BJ (cell line): ENCODE measurements around the gene AP2M1. TPM values are rescaled to one million over a fixed set of nuclear protein-coding genes. Genes with fewer than 3 reads are reported as not detected.

Source experiments
- CTCF ChIA-PET: fragments of 350-600 bp; formaldehyde crosslinking; extraction: SDS; loops from one replicate; lab custom pipeline; 2021; ENCODE audit warnings: antibody characterized with exemption, inconsistent platforms; lab: Yijun Ruan, JAX
- POLR2A ChIA-PET: fragments of 300-600 bp; sonication (Branson Sonifier 250); formaldehyde crosslinking; extraction: SDS; loops from one replicate; lab custom pipeline; 2021; ENCODE audit warnings: antibody characterized with exemption; lab: Charles Lee
- DNase-seq: peaks from one replicate; pipeline ENCODE4 v3.0.0-alpha.2; 2011; ENCODE audit warnings: low read depth
- H3K27me3 ChIP-seq: 2 replicates; pipeline ENCODE4 v1.6.0; 2011; ENCODE audit warnings: low read length; ENCODE audit not compliant: control insufficient read depth, insufficient read depth
- H3K36me3 ChIP-seq: 2 replicates; pipeline ENCODE4 v1.5.1; 2011; ENCODE audit warnings: low read length; ENCODE audit not compliant: control insufficient read depth, insufficient read depth
- H3K4me3 ChIP-seq: 2 replicates; pipeline ENCODE4 v1.5.1; 2011; ENCODE audit warnings: low read depth, mild to moderate bottlenecking, control low read depth, low read length
- CTCF ChIP-seq: IDR thresholded peaks from 2 replicates; pipeline ENCODE4 v1.5.1; 2011; ENCODE audit warnings: low read depth, mild to moderate bottlenecking, control low read depth, inconsistent platforms, low read length, moderate library complexity; ENCODE audit not compliant: insufficient read depth
- polyA plus RNA-seq: library from polyadenylated mRNA; depleted of rRNA; stranded (reverse); fragments of >200 nt; gene quantifications from 2 replicates; pipeline ENCODE4 v1.2.3, GENCODE V29; 2011

AP2M1 gene
- polyA plus RNA-seq, 1 experiment = 1,761 TPM

- ChIA-PET CTCF (no interaction called here), POLR2A (interaction anchor here (0.6 to 1.2 kb wide), 3 partner anchors 8 to 152 kb away, joined by 5 to 20 read pairs (median 12); no protein-coding TSS in a partner anchor)
- no peak for TF ChIP-seq CTCF
- Histone ChIP-seq H3K36me3 (peaks cover 56% of the 10 kb centered on the region), H3K27me3 (no peaks in the 10 kb centered on the region), H3K4me3 (no peak overlapping the region)
- DNase-seq = no peak
Observed at GRCh38 chr3:184184546-184185230, 10.0 kb downstream of the AP2M1 start.

GRCh38 chr3:184185461-184186183 lies 11.0 kb downstream of the AP2M1 start:
- ChIA-PET CTCF (interaction anchor here (0.7 to 1.6 kb wide), 3 partner anchors 9 to 42 kb away, joined by 3 to 8 read pairs (median 5); no protein-coding TSS in a partner anchor), POLR2A (interaction anchor here (1.0 to 1.2 kb wide), 2 partner anchors 9 to 13 kb away, joined by 9 to 20 read pairs; no protein-coding TSS in a partner anchor)
- H3K4me3 ChIP-seq = peak overlapping the region; percentile 89
- peaks cover 52% of the 10 kb centered on the region for H3K36me3 ChIP-seq
- DNase-seq = peak; percentile 95
- no peak for TF ChIP-seq CTCF
- no peaks in the 10 kb centered on the region for H3K27me3 ChIP-seq

- CTCF ChIA-PET = interaction anchor here (0.6 to 1.6 kb wide), 6 partner anchors 10 to 281 kb away, joined by 3 to 8 read pairs (median 4); partner anchors contain the start of gene EEF1AKMT4
- no peak for DNase-seq
- H3K4me3 ChIP-seq = peak within 1 kb of the TSS; percentile 89
- peaks cover 49% of the 10 kb centered on the region for H3K36me3 ChIP-seq
- POLR2A ChIA-PET = interaction anchor here (0.8 to 1.2 kb wide), 3 partner anchors 9 to 12 kb away, joined by 4 to 20 read pairs (median 9); no protein-coding TSS in a partner anchor
- TF ChIP-seq CTCF = no peak
- no peaks in the 10 kb centered on the region for H3K27me3 ChIP-seq
Observed at GRCh38 chr3:184186184-184186901, 11.7 kb downstream of the AP2M1 start, which contains the start of gene ABCF3. Gene ABCF3 (plus strand): TSS chr3:184186199. CDS start chr3:184186208, 9 bp downstream.

GRCh38 chr3:184186902-184187207 lies 12.2 kb downstream of the AP2M1 start:
- H3K4me3 ChIP-seq = peak overlapping the region; percentile 89
- no peaks in the 10 kb centered on the region for H3K27me3 ChIP-seq
- TF ChIP-seq CTCF = no peak
- DNase-seq = no peak
- POLR2A ChIA-PET = interaction anchor here (0.8 kb wide), 1 partner anchor 10 kb away, joined by 4 read pairs; no protein-coding TSS in a partner anchor
- H3K36me3 ChIP-seq = peaks cover 47% of the 10 kb centered on the region
- CTCF ChIA-PET = interaction anchor here (0.6 to 1.6 kb wide), 5 partner anchors 10 to 282 kb away, joined by 3 to 8 read pairs (median 3); partner anchors contain the start of gene EEF1AKMT4
